Activated CD4-positive, alpha-beta T cell treated with anti-CD3 and anti-CD28 coated beads for 36 hours (primary cell): ENCODE measurements around the gene RHBDL3. TPM values are rescaled to one million over a fixed set of nuclear protein-coding genes. Genes with fewer than 3 reads are reported as not detected.
A peak's percentile ranks its signal among the peaks of the same experiment; 100 is the strongest.

Source experiments
- ATAC-seq: fragments of 200-7000 bp; cut with Tn5 transposase; one replicate; pipeline ENCODE4 v1.10.0; 2021; ENCODE audit warnings: mild to moderate bottlenecking, moderate library complexity
- CTCF ChIA-PET: fragments of 350-600 bp; sonication (Branson Sonifier 250); formaldehyde crosslinking; loops from one replicate; lab custom pipeline; 2021; ENCODE audit warnings: antibody characterized with exemption; lab: Charles Lee
- POLR2A ChIA-PET: fragments of 350-600 bp; sonication (Branson Sonifier 250); formaldehyde crosslinking; loops from one replicate; lab custom pipeline; 2021; ENCODE audit warnings: antibody characterized with exemption, inconsistent platforms; lab: Charles Lee
- DNase-seq: peaks from one replicate; pipeline ENCODE4 v3.0.0-alpha.2; 2020
- H3K27ac Mint-ChIP-seq: one replicate; pipeline ENCODE4 v1.8.0; 2021; ENCODE audit warnings: mixed read lengths
- H3K27me3 Mint-ChIP-seq: one replicate; pipeline ENCODE4 v1.8.0; 2021; ENCODE audit warnings: mixed read lengths
- H3K36me3 Mint-ChIP-seq: one replicate; pipeline ENCODE4 v1.8.0; 2021; ENCODE audit warnings: low read depth, mixed read lengths
- H3K4me1 Mint-ChIP-seq: one replicate; pipeline ENCODE4 v1.8.0; 2021; ENCODE audit warnings: mixed read lengths
- H3K4me3 Mint-ChIP-seq: one replicate; pipeline ENCODE4 v1.8.0; 2021; ENCODE audit warnings: mild to moderate bottlenecking, moderate library complexity, mixed read lengths
- H3K9me3 Mint-ChIP-seq: one replicate; pipeline ENCODE4 v1.8.0; 2021; ENCODE audit warnings: low read depth, mixed read lengths
- intact Hi-C, 2 experiments: fragments of 100-400 bp; cut with DNase I in 1 of 2; cut with micrococcal nuclease in 1 of 2; formaldehyde crosslinking; loops; one replicate each; pipeline versions ENCODE4 v1.14.2 to v1.15.1; 2022 to 2024; cut with DNase I, micrococcal nuclease
- total RNA-seq, 2 experiments: library from RNA; stranded (reverse); gene quantifications; one replicate each; pipeline ENCODE4 v1.2.3, GENCODE V29; 2021

Gene RHBDL3
- total RNA-seq, 2 experiments from 2014 or later, result 0.09 TPM; not detected in 1

GRCh38 chr17:32327911-32328310, 62.3 kb downstream of the RHBDL3 start:
- Mint-ChIP-seq H3K4me1 (peaks cover 30% of the 10 kb centered on the region), H3K27ac (no peak overlapping the region), H3K27me3 (no peaks in the 10 kb centered on the region), H3K4me3 (no peak overlapping the region), H3K9me3 (no peaks in the 10 kb centered on the region), H3K36me3 (peaks cover 4% of the 10 kb centered on the region)
- DNase-seq, result no peak
- ChIA-PET POLR2A (no interaction called here), CTCF (interaction anchor here (0.8 to 1.5 kb wide), 4 partner anchors 8 to 116 kb away, joined by 3 to 10 read pairs (median 4); partner anchors contain the start of gene PSMD11)
- intact Hi-C loops, result no loop called here
- no peak for ATAC-seq

DNA sequence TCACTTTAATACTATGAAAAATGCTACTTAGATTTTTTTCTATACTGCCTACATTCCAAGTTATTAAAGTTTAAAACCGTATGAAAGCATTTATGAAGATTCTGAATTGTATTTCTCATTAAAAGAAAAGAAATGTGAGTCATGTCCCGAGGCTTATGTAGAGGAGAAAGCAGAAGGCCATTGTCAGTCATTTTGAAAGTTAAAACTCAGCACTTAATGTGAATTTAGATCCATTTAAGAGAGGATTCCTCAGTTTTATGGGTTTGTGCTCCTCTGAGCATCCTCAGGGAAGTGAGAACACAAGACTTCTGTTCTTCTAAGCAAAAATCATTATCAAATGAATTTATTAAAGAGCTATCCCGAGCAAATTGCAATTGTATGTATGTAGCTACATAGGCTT, 64.5 kb downstream of the RHBDL3 start:
- CTCF ChIA-PET, result interaction anchor here (0.9 to 2.5 kb wide), 3 partner anchors 14 to 114 kb away, joined by 3 to 10 read pairs (median 7); partner anchors contain the start of gene PSMD11
- intact Hi-C loops, result no loop called here
- Mint-ChIP-seq H3K4me3 (no peak overlapping the region), H3K27me3 (no peaks in the 10 kb centered on the region), H3K9me3 (no peaks in the 10 kb centered on the region), H3K4me1 (peaks cover 18% of the 10 kb centered on the region), H3K36me3 (peaks cover 10% of the 10 kb centered on the region), H3K27ac (peak overlapping the region; percentile 44)
- ATAC-seq (no peak), DNase-seq (no peak)
- POLR2A ChIA-PET, result no interaction called here

GRCh38 chr17:32331243-32332040, 65.8 kb downstream of the RHBDL3 start:
- ATAC-seq (peak; percentile 63), DNase-seq (no peak)
- peaks cover 13% of the 10 kb centered on the region for H3K36me3 Mint-ChIP-seq
- peaks cover 18% of the 10 kb centered on the region for H3K4me1 Mint-ChIP-seq
- POLR2A ChIA-PET, result interaction anchor here (0.6 kb wide), 2 partner anchors 19 kb away, joined by 4 to 7 read pairs; no protein-coding TSS in a partner anchor
- H3K9me3 Mint-ChIP-seq, result no peaks in the 10 kb centered on the region
- CTCF ChIA-PET, result interaction anchor here (0.8 to 2.5 kb wide), 7 partner anchors 9 to 189 kb away, joined by 3 to 10 read pairs (median 4); partner anchors contain the start of genes PSMD11 and RHOT1
- H3K4me3 Mint-ChIP-seq, result no peak overlapping the region
- intact Hi-C loops, result no loop called here
- H3K27me3 Mint-ChIP-seq, result no peaks in the 10 kb centered on the region
- H3K27ac Mint-ChIP-seq, result peak overlapping the region; percentile 49

- ChIA-PET CTCF (interaction anchor here (0.6 to 1.3 kb wide), 2 partner anchors 12 to 13 kb away, joined by 3 to 4 read pairs; no protein-coding TSS in a partner anchor), POLR2A (no interaction called here)
- ATAC-seq (no peak), DNase-seq (no peak)
- H3K4me3 Mint-ChIP-seq, result no peak overlapping the region
- H3K4me1 Mint-ChIP-seq, result peaks cover 18% of the 10 kb centered on the region
- no peaks in the 10 kb centered on the region for H3K27me3 Mint-ChIP-seq
- H3K9me3 Mint-ChIP-seq, result no peaks in the 10 kb centered on the region
- H3K36me3 Mint-ChIP-seq, result peaks cover 17% of the 10 kb centered on the region
- intact Hi-C loops, result no loop called here
- H3K27ac Mint-ChIP-seq, result no peak overlapping the region
Measured at GRCh38 chr17:32333187-32333586, 67.6 kb downstream of the RHBDL3 start.

DNA sequence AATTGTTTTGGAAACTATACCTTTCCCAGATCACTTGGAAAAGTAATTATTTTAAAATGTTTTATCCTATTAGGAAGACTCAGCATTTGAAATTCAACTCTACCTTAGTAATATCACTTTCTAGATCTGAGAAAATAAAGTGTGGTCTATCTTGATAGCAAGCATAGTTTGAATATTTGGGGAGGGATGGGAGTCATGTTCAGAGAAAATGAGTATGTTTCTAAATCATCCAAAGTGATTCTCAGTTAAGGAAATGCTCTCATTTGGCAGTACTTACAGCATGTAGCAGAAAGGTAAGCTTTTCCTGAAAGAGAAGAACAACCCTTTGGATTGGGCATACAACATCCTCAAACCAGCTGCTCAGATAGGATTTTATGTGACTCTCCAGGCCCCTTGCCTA, 69.4 kb downstream of the RHBDL3 start:
- Mint-ChIP-seq H3K36me3 (peaks cover 22% of the 10 kb centered on the region), H3K27ac (no peak overlapping the region), H3K4me3 (no peak overlapping the region), H3K9me3 (no peaks in the 10 kb centered on the region), H3K4me1 (peaks cover 17% of the 10 kb centered on the region), H3K27me3 (no peaks in the 10 kb centered on the region)
- ChIA-PET POLR2A (no interaction called here), CTCF (interaction anchor here (0.7 to 1.4 kb wide), 2 partner anchors 16 to 114 kb away, joined by 3 to 7 read pairs; no protein-coding TSS in a partner anchor)
- DNase-seq, result no peak
- intact Hi-C loops, result no loop called here
- ATAC-seq, result no peak

- DNase-seq (no peak), ATAC-seq (no peak)
- H3K27me3 Mint-ChIP-seq, result no peaks in the 10 kb centered on the region
- POLR2A ChIA-PET, result no interaction called here
- H3K9me3 Mint-ChIP-seq, result no peaks in the 10 kb centered on the region
- peaks cover 14% of the 10 kb centered on the region for H3K4me1 Mint-ChIP-seq
- no peak overlapping the region for H3K27ac Mint-ChIP-seq
- intact Hi-C loops, result no loop called here
- H3K4me3 Mint-ChIP-seq, result no peak overlapping the region
- CTCF ChIA-PET, result no interaction called here
- H3K36me3 Mint-ChIP-seq, result peaks cover 22% of the 10 kb centered on the region
Measured at GRCh38 chr17:32335687-32336086, 70.1 kb downstream of the RHBDL3 start.

GRCh38 chr17:32341141-32341856, 75.7 kb downstream of the RHBDL3 start:
- intact Hi-C loops, result loop anchor here (1.0 to 5.0 kb wide), 3 partner anchors 9 to 536 kb away; partner anchors contain the start of genes MYO1D (in 1 of the 2) and ZNF207 (in 1 of the 2)
- H3K4me1 Mint-ChIP-seq, result peaks cover 17% of the 10 kb centered on the region
- H3K9me3 Mint-ChIP-seq, result no peaks in the 10 kb centered on the region
- CTCF ChIA-PET, result interaction anchor here (0.6 to 1.3 kb wide), 4 partner anchors 10 to 415 kb away, joined by 3 to 6 read pairs (median 4); partner anchors contain the start of gene PSMD11
- no peaks in the 10 kb centered on the region for H3K27me3 Mint-ChIP-seq
- ATAC-seq, result peak; percentile 45
- POLR2A ChIA-PET, result interaction anchor here (0.6 to 0.8 kb wide), 5 partner anchors 9 to 144 kb away, joined by 3 to 4 read pairs (median 3); partner anchors contain the start of gene PSMD11
- H3K4me3 Mint-ChIP-seq, result peak overlapping the region; percentile 88
- peaks cover 9% of the 10 kb centered on the region for H3K36me3 Mint-ChIP-seq
- H3K27ac Mint-ChIP-seq, result peak overlapping the region; percentile 96
- DNase-seq, result peak; percentile 74

GRCh38 chr17:32341857-32342602, 76.4 kb downstream of the RHBDL3 start, which contains the start of gene C17orf75:
C17orf75 (minus strand) TSS chr17:32342173; CDS start chr17:32342139, 34 bp downstream.
- peak within 1 kb of the TSS; percentile 88 for H3K4me3 Mint-ChIP-seq
- DNase-seq (peak; percentile 90), ATAC-seq (peak; percentile 94)
- H3K27ac Mint-ChIP-seq, result peak within 1 kb of the TSS; percentile 96
- ChIA-PET CTCF (interaction anchor here (0.7 kb wide), 1 partner anchor 11 kb away, joined by 3 read pairs; no protein-coding TSS in a partner anchor), POLR2A (no interaction called here)
- peaks cover 9% of the 10 kb centered on the region for H3K36me3 Mint-ChIP-seq
- H3K27me3 Mint-ChIP-seq, result no peaks in the 10 kb centered on the region
- H3K9me3 Mint-ChIP-seq, result no peaks in the 10 kb centered on the region
- peaks cover 17% of the 10 kb centered on the region for H3K4me1 Mint-ChIP-seq
- intact Hi-C loops, result loop anchor here (1.0 to 5.0 kb wide), 5 partner anchors 8 to 535 kb away; partner anchors contain the start of genes ZNF207 (in 2 of the 2), MYO1D (in 1 of the 2), PSMD11 (in 1 of the 2) and RHOT1 (in 1 of the 2)

DNA sequence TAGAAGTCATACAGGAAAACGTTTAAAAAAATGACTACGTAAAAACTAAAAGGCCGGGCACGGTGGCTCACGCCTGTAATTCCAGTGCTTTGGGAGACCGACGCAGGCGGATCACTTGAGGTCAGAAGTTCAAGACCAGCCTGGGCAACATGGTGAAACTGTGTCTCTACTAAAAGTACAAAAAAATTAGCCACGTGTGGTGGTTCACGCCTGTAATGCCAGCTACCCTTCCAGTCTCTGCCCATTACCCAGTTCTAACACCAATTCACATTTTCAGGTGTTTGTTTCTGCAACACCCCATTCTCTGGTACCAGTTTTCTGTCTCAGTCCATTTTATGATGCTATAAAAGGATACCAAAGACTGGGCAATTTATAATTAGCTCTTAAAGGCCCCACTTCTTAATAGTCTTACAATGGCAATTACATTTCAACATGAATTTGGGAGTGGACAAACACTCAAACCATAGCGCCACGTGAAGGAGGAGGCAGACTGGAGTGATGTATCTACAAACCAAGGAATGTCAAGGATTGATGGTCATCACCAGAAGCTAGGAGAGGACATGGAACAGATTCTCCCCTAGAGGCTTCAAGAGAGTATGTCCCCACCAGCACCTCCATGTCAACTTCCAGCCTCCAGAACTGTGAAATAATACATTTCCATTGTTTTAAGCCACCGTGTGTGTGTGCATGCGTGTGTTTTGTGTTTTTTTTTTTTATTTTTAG, 77.1 kb downstream of the RHBDL3 start:
- Mint-ChIP-seq H3K27ac (peak overlapping the region; percentile 86), H3K4me3 (peak overlapping the region; percentile 88), H3K36me3 (peaks cover 9% of the 10 kb centered on the region), H3K27me3 (no peaks in the 10 kb centered on the region), H3K9me3 (no peaks in the 10 kb centered on the region), H3K4me1 (peaks cover 17% of the 10 kb centered on the region)
- ChIA-PET CTCF (interaction anchor here (0.7 kb wide), 1 partner anchor 11 kb away, joined by 3 read pairs; no protein-coding TSS in a partner anchor), POLR2A (no interaction called here)
- intact Hi-C loops, result loop anchor here (1.0 to 5.0 kb wide), 4 partner anchors 8 to 415 kb away; partner anchors contain the start of genes PSMD11 (in 1 of the 2), RHOT1 (in 1 of the 2) and ZNF207 (in 1 of the 2)
- ATAC-seq, result no peak
- DNase-seq, result no peak
